Measurements from ENCODE around the gene SMYD4. TPM values are rescaled to one million over a fixed set of nuclear protein-coding genes. Genes with fewer than 3 reads are reported as not detected.

Gene SMYD4
- total and polyA plus RNA-seq, 2 donors (not counting 1 experiment from before 2014, with no cell fraction given) = 11.9 to 37.5 TPM

- peaks cover 20% of the 10 kb centered on the region for H3K4me1 Mint-ChIP-seq
- intact Hi-C loops (cut with micrococcal nuclease) = no loop called here
- peaks cover 10 to 15% of the 10 kb centered on the region in 2 donors for H3K4me1 ChIP-seq (ENCODE audit: control insufficient read depth in 2 of 2, insufficient read depth in 2 of 2, low read length in 2 of 2)
These were observed 75.8 kb downstream of the SMYD4 start for GRCh38 chr17:1753767-1754429.

More at GRCh38 chr17:1753767-1754429, 75.8 kb downstream of the SMYD4 start:
- H3K9ac ChIP-seq (ENCODE audit: low read length) = no peak overlapping the region
- H4K20me1 ChIP-seq (ENCODE audit: control insufficient read depth, insufficient read depth, low read length, poor library complexity, severe bottlenecking) = no peaks in the 10 kb centered on the region
- TF ChIP-seq CTCF (IDR thresholded peaks at IDR 0.05) = no peak
- no peak for TF ChIP-seq EZH2 (IDR thresholded peaks at IDR 0.05; ENCODE audit: borderline replicate concordance, insufficient read depth, low read depth, low read length, poor library complexity, severe bottlenecking)
- H3K27me3 ChIP-seq (replicated peaks in 1 of 4; ENCODE audit: control extremely low read depth in 1 of 4, control insufficient read depth in 3 of 4, insufficient read depth in 4 of 4, low read length in 3 of 4) = no peaks in the 10 kb centered on the region
- ATAC-seq (ENCODE audit: low read depth) (no peak), DNase-seq (no peak)
- ChIA-PET POLR2A (interaction anchor here (0.6 to 2.5 kb wide), 9 partner anchors 9 to 109 kb away, joined by 3 to 17 read pairs (median 5); partner anchors contain the start of genes RPA1, SCARF1, SERPINF1 and SMYD4), CTCF (interaction anchor here (1.5 to 3.6 kb wide), 4 partner anchors 9 to 85 kb away, joined by 3 to 58 read pairs (median 28); no protein-coding TSS in a partner anchor)
- no peak overlapping the region for H2AFZ ChIP-seq (ENCODE audit: insufficient read depth, low read depth, low read length, poor library complexity, severe bottlenecking)
- WGBS (ENCODE audit: insufficient coverage) = 88% methylated on average over 21 of the region's 23 CpGs
- Mint-ChIP-seq H3K27ac (peak overlapping the region; percentile 56), H3K4me3 (no peak overlapping the region), H3K27me3 (no peaks in the 10 kb centered on the region), H3K9me3 (ENCODE audit: insufficient read depth) (no peaks in the 10 kb centered on the region)
- H3K9me3 ChIP-seq (ENCODE audit: control extremely low read depth in 1 of 3, control insufficient read depth in 2 of 3, insufficient read depth in 1 of 3, low read length in 2 of 3) = no peaks in the 10 kb centered on the region
- no peaks in the 10 kb centered on the region for H3K79me2 ChIP-seq (ENCODE audit: control insufficient read depth, insufficient read depth, low read length)
- no peak overlapping the region for H3K4me3 ChIP-seq (ENCODE audit: control extremely low read depth in 1 of 5, extremely low read depth in 1 of 5, insufficient read depth in 1 of 5, low read depth in 2 of 5, low read length in 4 of 5)
- no peak overlapping the region for H3K4me2 ChIP-seq (replicated peaks; ENCODE audit: low read depth, low read length, poor library complexity, severe bottlenecking)
- H3K27ac ChIP-seq (ENCODE audit: low read length in 2 of 2) = no peak overlapping the region
- no peaks in the 10 kb centered on the region for H3K36me3 ChIP-seq (replicated peaks in 1 of 2; ENCODE audit: control extremely low read depth in 1 of 2, control insufficient read depth in 1 of 2, extremely low read depth in 1 of 2, insufficient read depth in 2 of 2, low read length in 1 of 2)

All from B cell (primary cell).